ENCODE data around the gene CLIP3. TPM values are rescaled to one million over a fixed set of nuclear protein-coding genes. Genes with fewer than 3 reads are reported as not detected.

CLIP3 gene
- total and polyA plus RNA-seq, 2 of the 13 experiments (the other 11 are each of a cell fraction or from before 2014, with no cell fraction given): 0.15 to 1.2 TPM

DNA sequence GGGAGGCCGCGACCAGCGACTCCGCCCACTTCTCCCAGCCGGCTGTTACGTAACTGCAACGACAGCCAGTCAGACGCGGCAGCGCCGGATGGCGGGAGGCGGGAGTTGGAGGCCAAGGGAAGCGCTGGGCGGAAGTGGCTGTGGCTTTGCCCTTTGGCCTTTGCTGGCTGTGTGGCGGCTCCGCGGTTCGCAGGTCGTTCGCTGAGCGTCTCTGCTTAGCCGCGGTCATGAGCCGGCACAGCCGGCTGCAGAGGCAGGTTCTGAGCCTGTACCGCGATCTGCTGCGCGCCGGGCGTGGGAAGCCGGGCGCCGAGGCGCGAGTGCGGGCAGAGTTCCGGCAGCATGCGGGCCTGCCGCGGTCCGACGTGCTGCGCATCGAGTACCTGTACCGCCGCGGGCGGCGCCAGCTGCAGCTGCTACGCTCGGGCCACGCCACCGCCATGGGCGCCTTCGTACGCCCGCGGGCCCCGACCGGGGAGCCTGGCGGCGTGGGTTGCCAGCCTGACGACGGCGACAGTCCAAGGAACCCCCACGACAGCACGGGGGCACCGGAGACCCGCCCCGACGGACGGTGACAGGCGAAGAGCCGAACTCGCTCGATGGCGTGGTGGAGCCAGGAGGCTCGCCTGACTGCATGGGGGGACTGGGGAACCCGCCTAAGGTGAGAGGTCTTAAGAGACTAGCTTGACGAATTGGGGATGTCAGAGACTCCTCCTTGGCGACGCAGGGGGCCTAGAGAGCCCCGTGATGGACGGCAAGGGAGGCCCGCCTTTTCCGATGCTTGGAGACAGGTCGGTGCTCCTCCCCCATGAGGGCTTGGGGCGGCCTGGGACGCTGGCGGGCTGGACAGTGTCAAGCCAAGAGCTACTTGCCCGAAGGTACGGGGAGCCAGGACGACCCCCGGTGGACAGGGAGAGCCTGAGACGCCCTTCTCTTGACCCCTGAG, 37.4 kb downstream of the CLIP3 start, which contains the start of gene SDHAF1 (continued):
- TF ChIP-seq, protein P1, sequence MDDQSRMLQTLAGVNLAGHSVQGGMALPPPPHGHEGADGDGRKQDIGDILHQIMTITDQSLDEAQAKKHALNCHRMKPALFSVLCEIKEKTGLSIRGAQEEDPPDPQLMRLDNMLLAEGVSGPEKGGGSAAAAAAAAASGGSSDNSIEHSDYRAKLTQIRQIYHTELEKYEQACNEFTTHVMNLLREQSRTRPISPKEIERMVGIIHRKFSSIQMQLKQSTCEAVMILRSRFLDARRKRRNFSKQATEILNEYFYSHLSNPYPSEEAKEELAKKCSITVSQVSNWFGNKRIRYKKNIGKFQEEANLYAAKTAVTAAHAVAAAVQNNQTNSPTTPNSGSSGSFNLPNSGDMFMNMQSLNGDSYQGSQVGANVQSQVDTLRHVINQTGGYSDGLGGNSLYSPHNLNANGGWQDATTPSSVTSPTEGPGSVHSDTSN (CRISPR knock-in tag; IDR thresholded peaks at IDR 0.05; ENCODE audit: borderline replicate concordance): no peak
- no peak for TF ChIP-seq SOX6 (IDR thresholded peaks at IDR 0.05)
- TF ChIP-seq SOX6 (CRISPR knock-in tag; IDR thresholded peaks at IDR 0.05): peak; percentile 55; the same call in 1 of the 2 replicates
- TF ChIP-seq ZSCAN9 (CRISPR knock-in tag; IDR thresholded peaks at IDR 0.05; ENCODE audit: borderline replicate concordance): peak; percentile 60; the same call in 1 of the 2 replicates
- TF ChIP-seq TAF15 (IDR thresholded peaks at IDR 0.05; ENCODE audit: low read depth, low read length, poor library complexity, severe bottlenecking): no peak
- peak; percentile 94 for TF ChIP-seq NFYB (CRISPR knock-in tag; IDR thresholded peaks at IDR 0.05)
- no peak for TF ChIP-seq ARID2 (CRISPR knock-in tag; IDR thresholded peaks at IDR 0.05; ENCODE audit: borderline replicate concordance)
- TF ChIP-seq PTBP1 (IDR thresholded peaks at IDR 0.05; ENCODE audit: low read depth, low read length, poor library complexity, severe bottlenecking): no peak
- TF ChIP-seq EZH2 (conservative IDR thresholded peaks at IDR 0.05; ENCODE audit: low read depth, low read length): no peak
- TF ChIP-seq, protein P2, sequence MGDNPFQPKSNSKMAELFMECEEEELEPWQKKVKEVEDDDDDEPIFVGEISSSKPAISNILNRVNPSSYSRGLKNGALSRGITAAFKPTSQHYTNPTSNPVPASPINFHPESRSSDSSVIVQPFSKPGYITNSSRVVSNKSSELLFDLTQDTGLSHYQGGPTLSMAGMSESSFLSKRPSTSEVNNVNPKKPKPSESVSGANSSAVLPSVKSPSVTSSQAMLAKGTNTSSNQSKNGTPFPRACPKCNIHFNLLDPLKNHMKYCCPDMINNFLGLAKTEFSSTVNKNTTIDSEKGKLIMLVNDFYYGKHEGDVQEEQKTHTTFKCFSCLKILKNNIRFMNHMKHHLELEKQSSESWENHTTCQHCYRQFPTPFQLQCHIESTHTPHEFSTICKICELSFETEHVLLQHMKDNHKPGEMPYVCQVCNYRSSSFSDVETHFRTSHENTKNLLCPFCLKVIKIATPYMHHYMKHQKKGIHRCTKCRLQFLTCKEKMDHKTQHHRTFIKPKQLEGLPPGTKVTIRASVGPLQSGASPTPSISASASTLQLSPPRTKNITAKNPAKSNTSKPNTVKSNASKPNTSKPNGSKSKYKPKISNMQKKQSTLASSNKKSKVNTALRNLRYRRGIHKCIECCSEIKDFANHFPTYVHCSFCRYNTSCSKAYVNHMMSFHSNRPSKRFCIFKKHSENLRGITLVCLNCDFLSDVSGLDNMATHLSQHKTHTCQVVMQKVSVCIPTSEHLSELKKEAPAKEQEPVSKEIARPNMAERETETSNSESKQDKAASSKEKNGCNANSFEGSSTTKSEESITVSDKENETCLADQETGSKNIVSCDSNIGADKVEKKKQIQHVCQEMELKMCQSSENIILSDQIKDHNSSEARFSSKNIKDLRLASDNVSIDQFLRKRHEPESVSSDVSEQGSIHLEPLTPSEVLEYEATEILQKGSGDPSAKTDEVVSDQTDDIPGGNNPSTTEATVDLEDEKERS (CRISPR knock-in tag; IDR thresholded peaks at IDR 0.05): peak; percentile 72; the same call in 1 of the 2 replicates
- no peak for TF ChIP-seq ZNF75D (CRISPR knock-in tag; IDR thresholded peaks at IDR 0.05; ENCODE audit: borderline replicate concordance)
- TF ChIP-seq CAMTA2 (CRISPR knock-in tag; IDR thresholded peaks at IDR 0.05; ENCODE audit: borderline replicate concordance): peak; percentile 65; the same call in 1 of the 2 replicates
- TF ChIP-seq FOSL1 (CRISPR knock-in tag; IDR thresholded peaks at IDR 0.05; ENCODE audit: borderline replicate concordance): no peak
- TF ChIP-seq POLR2G (IDR thresholded peaks at IDR 0.05; ENCODE audit: low read depth, low read length): peak; percentile 95
- no peak for TF ChIP-seq IRX3 (CRISPR knock-in tag; IDR thresholded peaks at IDR 0.05; ENCODE audit: borderline replicate concordance, low read depth)
- TF ChIP-seq ZNF33B (CRISPR knock-in tag; IDR thresholded peaks at IDR 0.05): no peak
- peak in 1 of 2 experiments; percentile 87; a peak in 2 of 4 replicates for TF ChIP-seq KLF16 (CRISPR knock-in tag; IDR thresholded peaks at IDR 0.05)
- TF ChIP-seq, protein P3, sequence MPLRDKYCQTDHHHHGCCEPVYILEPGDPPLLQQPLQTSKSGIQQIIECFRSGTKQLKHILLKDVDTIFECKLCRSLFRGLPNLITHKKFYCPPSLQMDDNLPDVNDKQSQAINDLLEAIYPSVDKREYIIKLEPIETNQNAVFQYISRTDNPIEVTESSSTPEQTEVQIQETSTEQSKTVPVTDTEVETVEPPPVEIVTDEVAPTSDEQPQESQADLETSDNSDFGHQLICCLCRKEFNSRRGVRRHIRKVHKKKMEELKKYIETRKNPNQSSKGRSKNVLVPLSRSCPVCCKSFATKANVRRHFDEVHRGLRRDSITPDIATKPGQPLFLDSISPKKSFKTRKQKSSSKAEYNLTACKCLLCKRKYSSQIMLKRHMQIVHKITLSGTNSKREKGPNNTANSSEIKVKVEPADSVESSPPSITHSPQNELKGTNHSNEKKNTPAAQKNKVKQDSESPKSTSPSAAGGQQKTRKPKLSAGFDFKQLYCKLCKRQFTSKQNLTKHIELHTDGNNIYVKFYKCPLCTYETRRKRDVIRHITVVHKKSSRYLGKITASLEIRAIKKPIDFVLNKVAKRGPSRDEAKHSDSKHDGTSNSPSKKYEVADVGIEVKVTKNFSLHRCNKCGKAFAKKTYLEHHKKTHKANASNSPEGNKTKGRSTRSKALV (CRISPR knock-in tag; IDR thresholded peaks at IDR 0.05): no peak
- TF ChIP-seq, protein P4, sequence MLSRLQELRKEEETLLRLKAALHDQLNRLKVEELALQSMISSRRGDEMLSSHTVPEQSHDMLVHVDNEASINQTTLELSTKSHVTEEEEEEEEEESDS (CRISPR knock-in tag; IDR thresholded peaks at IDR 0.05; ENCODE audit: borderline replicate concordance): 0 out of 2 replicates have a peak, but pooled peaks have one; percentile 4
- no peak for TF ChIP-seq CENPX (CRISPR knock-in tag; IDR thresholded peaks at IDR 0.05)
- TF ChIP-seq, protein P5, sequence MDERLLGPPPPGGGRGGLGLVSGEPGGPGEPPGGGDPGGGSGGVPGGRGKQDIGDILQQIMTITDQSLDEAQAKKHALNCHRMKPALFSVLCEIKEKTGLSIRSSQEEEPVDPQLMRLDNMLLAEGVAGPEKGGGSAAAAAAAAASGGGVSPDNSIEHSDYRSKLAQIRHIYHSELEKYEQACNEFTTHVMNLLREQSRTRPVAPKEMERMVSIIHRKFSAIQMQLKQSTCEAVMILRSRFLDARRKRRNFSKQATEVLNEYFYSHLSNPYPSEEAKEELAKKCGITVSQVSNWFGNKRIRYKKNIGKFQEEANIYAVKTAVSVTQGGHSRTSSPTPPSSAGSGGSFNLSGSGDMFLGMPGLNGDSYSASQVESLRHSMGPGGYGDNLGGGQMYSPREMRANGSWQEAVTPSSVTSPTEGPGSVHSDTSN (CRISPR knock-in tag; IDR thresholded peaks at IDR 0.05): no peak

Measured in HepG2 (cell line).